ENCODE measurements around the gene OSBPL3. TPM values are rescaled to one million over a fixed set of nuclear protein-coding genes. Genes with fewer than 3 reads are reported as not detected.

OSBPL3 gene
- total RNA-seq, 1 experiment from 2014 or later = 11.6 TPM

- no peaks in the 10 kb centered on the region for H3K27me3 ChIP-seq (ENCODE audit: low read length)
- H3K9me2 ChIP-seq (replicated peaks; ENCODE audit: low read length) = no peaks in the 10 kb centered on the region
- no peaks in the 10 kb centered on the region for H3K79me2 ChIP-seq (ENCODE audit: low read length)
- no peak overlapping the region for H2AFZ ChIP-seq (ENCODE audit: low read length)
- ChIA-PET POLR2A (ENCODE audit: unreplicated experiment) (no interaction called here), CTCF (no interaction called here)
- H3K4me2 ChIP-seq (ENCODE audit: low read length) = 0 out of 2 replicates have a peak overlapping the region, but pooled peaks have one; percentile 4
- DNase-seq (no peak), ATAC-seq (no peak)
- peaks cover 16% of the 10 kb centered on the region for H3K4me1 ChIP-seq (ENCODE audit: insufficient read depth, low read length)
- no peak overlapping the region for H3K27ac ChIP-seq (ENCODE audit: low read length)
- H3K9me3 ChIP-seq (ENCODE audit: low read length) = no peaks in the 10 kb centered on the region
- TF ChIP-seq EZH2phosphoT487 (IDR thresholded peaks at IDR 0.05; ENCODE audit: borderline replicate concordance, low read length) = no peak
- H3K36me3 ChIP-seq (ENCODE audit: low read depth, low read length) = no peaks in the 10 kb centered on the region
- no peaks in the 10 kb centered on the region for H3F3A ChIP-seq (ENCODE audit: low read length, unreplicated experiment)
- intact Hi-C loops (cut with micrococcal nuclease) = loop anchor here (2.0 to 5.0 kb wide), 3 partner anchors 63 to 189 kb away; no protein-coding TSS in a partner anchor
- BruUV-seq (replicated peaks) = no TSS peak
- no peak overlapping the region for H3K4me3 ChIP-seq (ENCODE audit: low read length)
- no peaks in the 10 kb centered on the region for H4K20me1 ChIP-seq (ENCODE audit: low read length)
- H3K9ac ChIP-seq (ENCODE audit: low read length) = no peak overlapping the region
Measured at GRCh38 chr7:24883622-24884013, 96.4 kb downstream of the OSBPL3 start.

- POLR2A ChIA-PET (ENCODE audit: unreplicated experiment) = interaction anchor here (0.5 to 0.6 kb wide), 4 partner anchors 38 to 180 kb away, joined by 3 to 6 read pairs (median 4); no protein-coding TSS in a partner anchor
- ATAC-seq (peak; percentile 95), DNase-seq (peak; percentile 66)
- Histone ChIP-seq H3K27ac (ENCODE audit: low read length) (no peak overlapping the region), H3K9ac (ENCODE audit: low read length) (no peak overlapping the region), H3K9me2 (replicated peaks; ENCODE audit: low read length) (no peaks in the 10 kb centered on the region), H3K79me2 (ENCODE audit: low read length) (no peaks in the 10 kb centered on the region), H3K36me3 (ENCODE audit: low read depth, low read length) (no peaks in the 10 kb centered on the region), H2AFZ (ENCODE audit: low read length) (no peak overlapping the region), H4K20me1 (ENCODE audit: low read length) (no peaks in the 10 kb centered on the region), H3K9me3 (ENCODE audit: low read length) (no peaks in the 10 kb centered on the region), H3K4me2 (ENCODE audit: low read length) (0 out of 2 replicates have a peak overlapping the region, but pooled peaks have one; percentile 4), H3F3A (ENCODE audit: low read length, unreplicated experiment) (no peaks in the 10 kb centered on the region), H3K27me3 (ENCODE audit: low read length) (no peaks in the 10 kb centered on the region), H3K4me1 (ENCODE audit: insufficient read depth, low read length) (peaks cover 16% of the 10 kb centered on the region), H3K4me3 (ENCODE audit: low read length) (no peak overlapping the region)
- TF ChIP-seq, protein P1, sequence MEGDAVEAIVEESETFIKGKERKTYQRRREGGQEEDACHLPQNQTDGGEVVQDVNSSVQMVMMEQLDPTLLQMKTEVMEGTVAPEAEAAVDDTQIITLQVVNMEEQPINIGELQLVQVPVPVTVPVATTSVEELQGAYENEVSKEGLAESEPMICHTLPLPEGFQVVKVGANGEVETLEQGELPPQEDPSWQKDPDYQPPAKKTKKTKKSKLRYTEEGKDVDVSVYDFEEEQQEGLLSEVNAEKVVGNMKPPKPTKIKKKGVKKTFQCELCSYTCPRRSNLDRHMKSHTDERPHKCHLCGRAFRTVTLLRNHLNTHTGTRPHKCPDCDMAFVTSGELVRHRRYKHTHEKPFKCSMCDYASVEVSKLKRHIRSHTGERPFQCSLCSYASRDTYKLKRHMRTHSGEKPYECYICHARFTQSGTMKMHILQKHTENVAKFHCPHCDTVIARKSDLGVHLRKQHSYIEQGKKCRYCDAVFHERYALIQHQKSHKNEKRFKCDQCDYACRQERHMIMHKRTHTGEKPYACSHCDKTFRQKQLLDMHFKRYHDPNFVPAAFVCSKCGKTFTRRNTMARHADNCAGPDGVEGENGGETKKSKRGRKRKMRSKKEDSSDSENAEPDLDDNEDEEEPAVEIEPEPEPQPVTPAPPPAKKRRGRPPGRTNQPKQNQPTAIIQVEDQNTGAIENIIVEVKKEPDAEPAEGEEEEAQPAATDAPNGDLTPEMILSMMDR (conservative IDR thresholded peaks at IDR 0.05; ENCODE audit: low read depth, low read length) = no peak
- TF ChIP-seq EZH2 (IDR thresholded peaks at IDR 0.05; ENCODE audit: low read length, unreplicated experiment) = no peak
- TF ChIP-seq EZH2phosphoT487 (IDR thresholded peaks at IDR 0.05; ENCODE audit: borderline replicate concordance, low read length) = no peak
- BruUV-seq (replicated peaks) = no TSS peak
- intact Hi-C loops (cut with micrococcal nuclease) = loop anchor here (2.0 to 5.0 kb wide), 3 partner anchors 62 to 189 kb away; no protein-coding TSS in a partner anchor
- CTCF ChIA-PET = no interaction called here
Measured at GRCh38 chr7:24882989-24883621, 96.9 kb downstream of the OSBPL3 start.

DNA sequence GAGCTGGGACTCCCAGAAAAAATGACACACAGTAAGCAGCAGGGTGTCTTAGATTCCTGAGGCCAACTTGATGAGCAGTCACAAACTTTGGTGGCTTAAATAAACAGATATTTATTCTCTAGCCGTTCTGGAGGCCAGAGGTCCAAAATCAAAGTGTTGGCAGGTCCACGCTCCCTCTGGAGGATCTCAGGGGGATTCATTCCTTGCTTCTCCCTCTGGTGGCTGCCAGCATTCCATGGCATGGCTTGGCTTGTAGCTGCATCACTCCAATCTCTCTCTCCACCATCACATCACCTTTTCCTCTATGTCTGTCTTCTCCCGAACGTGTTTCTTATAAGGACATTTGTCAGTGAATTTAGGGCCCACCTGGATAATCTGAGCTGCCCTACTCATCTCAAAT lies 98.4 kb downstream of the OSBPL3 start:
- DNase-seq = peak; percentile 31
- no peaks in the 10 kb centered on the region for H3K27me3 ChIP-seq (ENCODE audit: low read length)
- H3K9ac ChIP-seq (ENCODE audit: low read length) = no peak overlapping the region
- no peak overlapping the region for H3K27ac ChIP-seq (ENCODE audit: low read length)
- intact Hi-C loops (cut with micrococcal nuclease) = loop anchor here (2.0 to 5.0 kb wide), 3 partner anchors 61 to 191 kb away; no protein-coding TSS in a partner anchor
- peaks cover 16% of the 10 kb centered on the region for H3K4me1 ChIP-seq (ENCODE audit: insufficient read depth, low read length)
- no peaks in the 10 kb centered on the region for H3K36me3 ChIP-seq (ENCODE audit: low read depth, low read length)
- ChIA-PET CTCF (interaction anchor here (1.1 kb wide), 1 partner anchor 69 kb away, joined by 7 read pairs; no protein-coding TSS in a partner anchor), POLR2A (ENCODE audit: unreplicated experiment) (interaction anchor here (0.7 kb wide), 1 partner anchor 40 kb away, joined by 5 read pairs; no protein-coding TSS in a partner anchor)
- no peaks in the 10 kb centered on the region for H3F3A ChIP-seq (ENCODE audit: low read length, unreplicated experiment)
- no peaks in the 10 kb centered on the region for H3K9me2 ChIP-seq (replicated peaks; ENCODE audit: low read length)
- no peaks in the 10 kb centered on the region for H3K9me3 ChIP-seq (ENCODE audit: low read length)
- no peak overlapping the region for H3K4me2 ChIP-seq (ENCODE audit: low read length)
- H4K20me1 ChIP-seq (ENCODE audit: low read length) = no peaks in the 10 kb centered on the region
- ATAC-seq = peak; percentile 29; the same call in 1 of the 2 replicates
- H2AFZ ChIP-seq (ENCODE audit: low read length) = no peak overlapping the region
- TF ChIP-seq, protein P1 (conservative IDR thresholded peaks at IDR 0.05; ENCODE audit: low read depth, low read length) = peak; percentile 51
- TF ChIP-seq EZH2 (IDR thresholded peaks at IDR 0.05; ENCODE audit: low read length, unreplicated experiment) = no peak
- TF ChIP-seq EZH2phosphoT487 (IDR thresholded peaks at IDR 0.05; ENCODE audit: borderline replicate concordance, low read length) = no peak
- BruUV-seq (replicated peaks) = no TSS peak
- no peak overlapping the region for H3K4me3 ChIP-seq (ENCODE audit: low read length)
- no peaks in the 10 kb centered on the region for H3K79me2 ChIP-seq (ENCODE audit: low read length)
